Osteocyte (in vitro differentiated cells): ENCODE measurements around the gene NPPB. TPM values are rescaled to one million over a fixed set of nuclear protein-coding genes. Genes with fewer than 3 reads are reported as not detected.

Experiments used
- DNase-seq: peaks from one replicate; pipeline ENCODE4 v3.0.0; 2021; ENCODE audit warnings: mixed read lengths; ENCODE audit not compliant: unreplicated experiment; ENCODE audit errors: extremely low spot score
- H3K27ac Mint-ChIP-seq: one replicate; pipeline ENCODE4 v1.8.0; 2021; ENCODE audit warnings: mild to moderate bottlenecking, mixed read lengths; ENCODE audit not compliant: unreplicated experiment
- H3K27me3 Mint-ChIP-seq: one replicate; pipeline ENCODE4 v1.8.0; 2021; ENCODE audit warnings: mixed read lengths; ENCODE audit not compliant: unreplicated experiment
- H3K36me3 Mint-ChIP-seq: one replicate; pipeline ENCODE4 v1.8.0; 2021; ENCODE audit warnings: mixed read lengths; ENCODE audit not compliant: unreplicated experiment
- H3K4me1 Mint-ChIP-seq: one replicate; pipeline ENCODE4 v1.8.0; 2021; ENCODE audit warnings: mixed read lengths; ENCODE audit not compliant: unreplicated experiment
- H3K4me3 Mint-ChIP-seq: one replicate; pipeline ENCODE4 v1.8.0; 2021; ENCODE audit warnings: mild to moderate bottlenecking, moderate library complexity, mixed read lengths; ENCODE audit not compliant: unreplicated experiment
- H3K9me3 Mint-ChIP-seq: one replicate; pipeline ENCODE4 v1.8.0; 2021; ENCODE audit warnings: mixed read lengths; ENCODE audit not compliant: unreplicated experiment
- CTCF ChIP-seq: fragments of 200-600 bp; sonication (generic); IDR thresholded peaks from 2 replicates; pipeline ENCODE4 v1.5.0; 2021; ENCODE audit warnings: antibody characterized with exemption, mild to moderate bottlenecking, moderate library complexity
- total RNA-seq: library from RNA; stranded (reverse); gene quantifications from 2 replicates; pipeline ENCODE4 v1.2.1, GENCODE V29; 2021

The NPPB gene
- total RNA-seq, 1 donor from 2014 or later = not detected

GRCh38 chr1:11885916-11886315 lies 27.2 kb upstream of the NPPB start:
- no peaks in the 10 kb centered on the region for H3K36me3 Mint-ChIP-seq
- H3K9me3 Mint-ChIP-seq = no peaks in the 10 kb centered on the region
- TF ChIP-seq CTCF = no peak
- no peak overlapping the region for H3K4me3 Mint-ChIP-seq
- no peak overlapping the region for H3K27ac Mint-ChIP-seq
- peaks cover 5% of the 10 kb centered on the region for H3K27me3 Mint-ChIP-seq
- peaks cover 5% of the 10 kb centered on the region for H3K4me1 Mint-ChIP-seq
- no peak for DNase-seq

- Mint-ChIP-seq H3K36me3 (no peaks in the 10 kb centered on the region), H3K27ac (no peak overlapping the region), H3K4me1 (peaks cover 5% of the 10 kb centered on the region), H3K27me3 (peaks cover 2% of the 10 kb centered on the region), H3K4me3 (no peak overlapping the region), H3K9me3 (no peaks in the 10 kb centered on the region)
- TF ChIP-seq CTCF = no peak
- DNase-seq = no peak
Measured at GRCh38 chr1:11882814-11883538, 24.2 kb upstream of the NPPB start.

GRCh38 chr1:11881749-11882441 lies 23.1 kb upstream of the NPPB start:
- no peak overlapping the region for H3K4me3 Mint-ChIP-seq
- no peak for DNase-seq
- peaks cover 8% of the 10 kb centered on the region for H3K27me3 Mint-ChIP-seq
- H3K27ac Mint-ChIP-seq = no peak overlapping the region
- peaks cover 5% of the 10 kb centered on the region for H3K4me1 Mint-ChIP-seq
- TF ChIP-seq CTCF = no peak
- no peaks in the 10 kb centered on the region for H3K36me3 Mint-ChIP-seq
- H3K9me3 Mint-ChIP-seq = no peaks in the 10 kb centered on the region

- H3K9me3 Mint-ChIP-seq = no peaks in the 10 kb centered on the region
- no peak for DNase-seq
- no peak overlapping the region for H3K4me3 Mint-ChIP-seq
- peaks cover 13% of the 10 kb centered on the region for H3K27me3 Mint-ChIP-seq
- H3K36me3 Mint-ChIP-seq = no peaks in the 10 kb centered on the region
- H3K27ac Mint-ChIP-seq = no peak overlapping the region
- TF ChIP-seq CTCF = no peak
- H3K4me1 Mint-ChIP-seq = peaks cover 5% of the 10 kb centered on the region
Measured at GRCh38 chr1:11880911-11881748, 22.4 kb upstream of the NPPB start.

- Mint-ChIP-seq H3K4me1 (peaks cover 5% of the 10 kb centered on the region), H3K27ac (no peak overlapping the region), H3K9me3 (no peaks in the 10 kb centered on the region), H3K4me3 (no peak overlapping the region), H3K27me3 (peaks cover 13% of the 10 kb centered on the region), H3K36me3 (no peaks in the 10 kb centered on the region)
- DNase-seq = no peak
- TF ChIP-seq CTCF = no peak
Measured at GRCh38 chr1:11880181-11880575, 21.4 kb upstream of the NPPB start.
